HepG2 (cell line): ENCODE results near the gene RRN3. TPM values are rescaled to one million over a fixed set of nuclear protein-coding genes. Genes with fewer than 3 reads are reported as not detected.

Experiments used
- ARNTL ChIP-seq: sonication (generic); formaldehyde crosslinking; IDR thresholded peaks from 2 replicates; pipeline ENCODE4 v1.4.0; 2020; ENCODE audit warnings: mild to moderate bottlenecking, missing genetic modification reagents
- CREB1 ChIP-seq, 2 experiments: fragments of 450-650 bp in 1 of 2; IDR thresholded peaks; 2 replicates each; pipeline ENCODE4 v1.6.1; 2016 to 2017; ENCODE audit warnings: control low read depth in 1 of 2, mild to moderate bottlenecking in 1 of 2, missing compliant biosample characterization in 1 of 2, missing genetic modification characterization in 1 of 2
- EP300 ChIP-seq, 3 experiments: sonication (generic) in 1 of 3; formaldehyde crosslinking in 1 of 3; IDR thresholded peaks; 2 replicates each; pipeline versions ENCODE4 v1.5.1 to v1.6.1; 2011 to 2020; ENCODE audit warnings: low read depth in 2 of 3, low read length in 2 of 3, borderline replicate concordance in 1 of 3, improper control_type of control experiment in 1 of 3, mild to moderate bottlenecking in 1 of 3, missing genetic modification reagents in 1 of 3, moderate library complexity in 1 of 3
- HMG20B ChIP-seq: conservative IDR thresholded peaks from 2 replicates; pipeline ENCODE4 v1.6.1; 2016; ENCODE audit warnings: missing genetic modification reagents, missing compliant biosample characterization
- HOXA9 ChIP-seq: sonication (generic); formaldehyde crosslinking; IDR thresholded peaks from 2 replicates; pipeline ENCODE4 v1.8.1; 2022; ENCODE audit warnings: missing genetic modification reagents, mild to moderate bottlenecking, moderate library complexity, borderline replicate concordance
- KLF9 ChIP-seq: IDR thresholded peaks from 2 replicates; pipeline ENCODE4 v1.6.1; 2016; ENCODE audit warnings: low read depth
- MAFG ChIP-seq: sonication (generic); formaldehyde crosslinking; IDR thresholded peaks from 2 replicates; pipeline ENCODE4 v1.5.1; 2020; ENCODE audit warnings: mild to moderate bottlenecking, missing genetic modification reagents
- TBP ChIP-seq: sonication (generic); formaldehyde crosslinking; IDR thresholded peaks from 2 replicates; pipeline ENCODE4 v1.5.0; 2020; ENCODE audit warnings: missing genetic modification reagents
- ZBTB1 ChIP-seq: sonication (generic); formaldehyde crosslinking; IDR thresholded peaks from 2 replicates; pipeline ENCODE4 v1.4.0; 2020; ENCODE audit warnings: missing genetic modification reagents, borderline replicate concordance
- ZKSCAN8 ChIP-seq: IDR thresholded peaks from 2 replicates; pipeline ENCODE4 v1.6.1; 2016; ENCODE audit warnings: borderline replicate concordance, missing genetic modification reagents, missing compliant biosample characterization
- ZMAT3 ChIP-seq: sonication (generic); formaldehyde crosslinking; conservative IDR thresholded peaks from 2 replicates; pipeline ENCODE4 v1.7.0; 2021; ENCODE audit warnings: missing genetic modification reagents
- ZNF251 ChIP-seq: sonication (generic); formaldehyde crosslinking; IDR thresholded peaks from 2 replicates; pipeline ENCODE4 v1.9.0; 2021; ENCODE audit warnings: mild to moderate bottlenecking, missing genetic modification reagents
- ZNF276 ChIP-seq: sonication (generic); formaldehyde crosslinking; IDR thresholded peaks from 2 replicates; pipeline ENCODE4 v1.4.0; 2020; ENCODE audit warnings: mild to moderate bottlenecking, low read depth, missing genetic modification reagents
- ZNF292 ChIP-seq: sonication (generic); formaldehyde crosslinking; IDR thresholded peaks from 2 replicates; pipeline ENCODE4 v1.8.1; 2022; ENCODE audit warnings: mild to moderate bottlenecking, low read depth, missing genetic modification reagents, borderline replicate concordance
- ZNF414 ChIP-seq: sonication (generic); formaldehyde crosslinking; IDR thresholded peaks from 2 replicates; pipeline ENCODE4 v1.5.0; 2020; ENCODE audit warnings: missing genetic modification reagents
- ZNF674 ChIP-seq: sonication (generic); formaldehyde crosslinking; IDR thresholded peaks from 2 replicates; pipeline ENCODE4 v1.5.0; 2020; ENCODE audit warnings: low read depth, mild to moderate bottlenecking, missing genetic modification reagents
- ZNF749 ChIP-seq: sonication (generic); formaldehyde crosslinking; IDR thresholded peaks from 2 replicates; pipeline ENCODE4 v1.8.0; 2022; ENCODE audit warnings: mild to moderate bottlenecking, missing genetic modification reagents, moderate library complexity, borderline replicate concordance
- polyA plus RNA-seq, 8 experiments: library from polyadenylated mRNA; depleted of rRNA in 3 of 8; stranded (reverse) in 7 of 8; unstranded in 1 of 8; fragments of >200 nt; fragmentation: Illumina TruSeq in 4 of 8; extraction: Trizol in 4 of 8; gene quantifications; 2 replicates each; pipeline versions ENCODE4 v1.2.1 to v1.2.3, GENCODE V29; 2011 to 2016; ENCODE audit warnings: low read depth in 4 of 8, missing spikeins in 1 of 8, mixed read lengths in 1 of 8; ENCODE audit not compliant: insufficient read depth in 1 of 8
- total RNA-seq, 5 experiments: library from RNA; depleted of rRNA; stranded (reverse); fragments of >200 nt; fragmentation: Illumina TruSeq; extraction: Trizol; gene quantifications; 2 replicates each; pipeline ENCODE4 v1.2.3, GENCODE V29; 2016; ENCODE audit warnings: low read depth in 1 of 5
- TF ChIP-seq, protein P1 (sequence below): sonication (generic); formaldehyde crosslinking; IDR thresholded peaks from 2 replicates; pipeline ENCODE4 v1.4.0; 2020; ENCODE audit warnings: missing genetic modification reagents
- TF ChIP-seq, protein P2 (sequence below): sonication (generic); formaldehyde crosslinking; IDR thresholded peaks from 2 replicates; pipeline ENCODE4 v1.4.0; 2020; ENCODE audit warnings: missing genetic modification reagents, borderline replicate concordance

Gene RRN3
- total and polyA plus RNA-seq, 2 of the 13 experiments (the other 11 are each of a cell fraction or from before 2014, with no cell fraction given) = 45.8 to 67.0 TPM

DNA sequence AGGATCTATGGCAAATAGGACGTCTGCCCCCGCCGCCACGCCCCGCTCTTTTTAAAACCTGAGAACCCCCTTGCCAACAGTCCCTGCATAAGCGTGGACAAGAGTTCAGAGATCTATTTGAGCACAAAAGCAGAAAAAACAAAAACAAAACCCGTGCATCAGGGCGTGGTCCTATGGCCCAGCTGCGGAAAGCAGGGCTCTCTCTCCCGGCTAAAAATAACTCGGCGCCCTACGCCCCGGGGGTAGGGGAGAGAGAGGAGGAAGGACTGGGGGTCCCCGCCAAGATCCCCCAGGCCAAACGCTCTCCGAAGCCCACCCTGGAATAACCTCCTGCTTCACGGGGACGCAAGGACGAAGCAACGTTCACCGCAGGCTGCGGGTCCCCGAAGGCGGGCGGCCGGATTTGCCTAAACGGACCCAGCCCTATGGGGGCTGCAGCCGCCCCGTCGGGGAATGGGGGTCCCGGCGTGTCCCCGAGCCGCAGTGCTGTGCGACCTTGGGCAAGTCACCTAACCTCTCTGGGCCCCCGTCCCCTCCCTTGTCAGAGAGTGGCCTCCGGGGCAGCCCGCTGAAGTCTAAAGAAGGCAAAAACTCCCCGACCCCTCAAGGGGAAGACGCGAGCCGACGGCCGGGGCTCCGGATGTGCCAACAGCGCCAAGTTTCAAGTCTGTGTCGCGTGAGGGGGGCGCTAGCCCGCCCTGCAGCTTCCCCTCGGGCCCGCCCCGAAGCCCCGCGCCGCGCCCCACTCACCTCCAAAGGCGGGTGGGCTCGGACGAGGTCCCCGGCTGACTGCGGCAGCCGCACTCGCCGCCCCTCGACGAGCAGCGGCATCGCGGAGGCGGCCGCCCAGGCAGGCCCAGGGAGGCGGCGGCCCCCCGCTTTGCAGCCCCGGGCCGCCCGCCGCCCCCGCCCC is 38.7 kb downstream of the RRN3 start (continued):
- TF ChIP-seq ZNF251 (CRISPR knock-in tag) (no peak), HOXA9 (CRISPR knock-in tag) (no peak), EP300 (IDR thresholded peaks at IDR 0.05; ENCODE audit: low read depth in 2 of 2, low read length in 2 of 2) (no peak), EP300 (CRISPR knock-in tag; IDR thresholded peaks at IDR 0.05; ENCODE audit: borderline replicate concordance) (no peak), ARNTL (no peak), ZNF276 (CRISPR knock-in tag) (no peak), ZMAT3 (CRISPR knock-in tag) (peak; percentile 55), ZNF749 (CRISPR knock-in tag) (peak; percentile 31; the same call in 1 of the 2 replicates), ZNF414 (peak; percentile 55; the same call in 1 of the 2 replicates), ZBTB1 (CRISPR knock-in tag) (no peak), ZKSCAN8 (CRISPR knock-in tag) (peak; percentile 25; the same call in 1 of the 2 replicates), ZNF674 (CRISPR knock-in tag) (peak; percentile 69; the same call in 1 of the 2 replicates), HMG20B (CRISPR knock-in tag) (no peak), ZNF292 (CRISPR knock-in tag) (peak; percentile 63; the same call in 1 of the 2 replicates), MAFG (CRISPR knock-in tag) (no peak), KLF9 (CRISPR knock-in tag) (no peak), TBP (no peak), CREB1 (IDR thresholded peaks at IDR 0.05) (no peak), CREB1 (CRISPR knock-in tag; IDR thresholded peaks at IDR 0.05) (no peak; the same call in 1 of the 2 replicates)
- TF ChIP-seq, protein P1, sequence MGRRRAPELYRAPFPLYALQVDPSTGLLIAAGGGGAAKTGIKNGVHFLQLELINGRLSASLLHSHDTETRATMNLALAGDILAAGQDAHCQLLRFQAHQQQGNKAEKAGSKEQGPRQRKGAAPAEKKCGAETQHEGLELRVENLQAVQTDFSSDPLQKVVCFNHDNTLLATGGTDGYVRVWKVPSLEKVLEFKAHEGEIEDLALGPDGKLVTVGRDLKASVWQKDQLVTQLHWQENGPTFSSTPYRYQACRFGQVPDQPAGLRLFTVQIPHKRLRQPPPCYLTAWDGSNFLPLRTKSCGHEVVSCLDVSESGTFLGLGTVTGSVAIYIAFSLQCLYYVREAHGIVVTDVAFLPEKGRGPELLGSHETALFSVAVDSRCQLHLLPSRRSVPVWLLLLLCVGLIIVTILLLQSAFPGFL = no peak; the same call in 1 of the 2 replicates
- TF ChIP-seq, protein P2, sequence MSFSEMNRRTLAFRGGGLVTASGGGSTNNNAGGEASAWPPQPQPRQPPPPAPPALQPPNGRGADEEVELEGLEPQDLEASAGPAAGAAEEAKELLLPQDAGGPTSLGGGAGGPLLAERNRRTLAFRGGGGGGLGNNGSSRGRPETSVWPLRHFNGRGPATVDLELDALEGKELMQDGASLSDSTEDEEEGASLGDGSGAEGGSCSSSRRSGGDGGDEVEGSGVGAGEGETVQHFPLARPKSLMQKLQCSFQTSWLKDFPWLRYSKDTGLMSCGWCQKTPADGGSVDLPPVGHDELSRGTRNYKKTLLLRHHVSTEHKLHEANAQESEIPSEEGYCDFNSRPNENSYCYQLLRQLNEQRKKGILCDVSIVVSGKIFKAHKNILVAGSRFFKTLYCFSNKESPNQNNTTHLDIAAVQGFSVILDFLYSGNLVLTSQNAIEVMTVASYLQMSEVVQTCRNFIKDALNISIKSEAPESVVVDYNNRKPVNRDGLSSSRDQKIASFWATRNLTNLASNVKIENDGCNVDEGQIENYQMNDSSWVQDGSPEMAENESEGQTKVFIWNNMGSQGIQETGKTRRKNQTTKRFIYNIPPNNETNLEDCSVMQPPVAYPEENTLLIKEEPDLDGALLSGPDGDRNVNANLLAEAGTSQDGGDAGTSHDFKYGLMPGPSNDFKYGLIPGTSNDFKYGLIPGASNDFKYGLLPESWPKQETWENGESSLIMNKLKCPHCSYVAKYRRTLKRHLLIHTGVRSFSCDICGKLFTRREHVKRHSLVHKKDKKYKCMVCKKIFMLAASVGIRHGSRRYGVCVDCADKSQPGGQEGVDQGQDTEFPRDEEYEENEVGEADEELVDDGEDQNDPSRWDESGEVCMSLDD = no peak; the same call in 1 of the 2 replicates
